ENCODE results near the gene ARL14.

ARL14 gene

GRCh38 chr3:160676547-160677303 lies at the start of gene ARL14:
Gene ARL14, plus strand, starts transcription at chr3:160677160. Its CDS starts 187 bp downstream, at chr3:160677347.
- DNase-seq = no peak
- intact Hi-C loops (cut with DNase I) = no loop called here

DNA sequence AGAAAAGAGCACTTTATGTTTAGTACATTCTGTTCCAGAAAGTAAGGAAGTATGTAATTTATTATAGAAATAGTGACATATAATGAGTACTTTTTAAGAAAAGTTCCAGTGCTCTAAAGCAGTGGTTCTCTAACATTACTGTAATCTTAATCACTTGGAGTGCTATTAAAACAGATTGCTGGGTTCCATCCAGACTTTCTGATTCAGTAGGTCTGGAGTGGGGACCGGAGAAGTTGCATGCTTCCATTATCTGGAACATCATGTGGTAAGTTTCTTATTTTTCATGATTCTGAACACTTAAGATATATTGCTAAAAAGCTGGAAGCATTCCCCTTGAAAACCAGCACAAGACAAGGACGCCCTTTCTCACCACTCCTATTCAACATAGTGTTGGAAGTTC lies 47.5 kb upstream of the ARL14 start:
- no peak for DNase-seq
- intact Hi-C loops (cut with DNase I) = no loop called here

- no peak for DNase-seq
- intact Hi-C loops (cut with DNase I) = no loop called here
These were observed 43.4 kb upstream of the ARL14 start for GRCh38 chr3:160633361-160634083.

GRCh38 chr3:160635213-160635612 lies 41.7 kb upstream of the ARL14 start:
- no peak for DNase-seq
- intact Hi-C loops (cut with DNase I) = no loop called here

DNA sequence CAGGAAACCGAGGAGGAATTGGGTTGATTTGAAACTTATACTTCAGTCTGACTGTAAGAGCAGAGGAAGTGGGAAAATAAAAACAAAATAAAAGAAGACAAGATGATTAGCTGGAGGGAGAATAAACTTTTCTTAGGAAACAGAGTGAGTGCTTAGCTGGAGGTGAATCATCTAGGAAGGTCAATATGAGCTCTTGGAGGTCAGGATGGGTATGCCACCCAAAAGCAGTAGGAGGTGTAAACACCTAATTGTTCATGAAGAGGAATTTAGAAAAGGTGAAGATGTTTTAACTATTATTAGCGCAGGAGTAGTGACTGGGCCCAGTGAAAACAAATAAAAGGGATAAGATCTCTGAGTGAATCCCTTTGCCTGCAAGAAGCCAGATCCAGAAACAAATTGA lies 39.9 kb upstream of the ARL14 start:
- DNase-seq = no peak
- intact Hi-C loops (cut with DNase I) = no loop called here

GRCh38 chr3:160638184-160638583 lies 38.8 kb upstream of the ARL14 start:
- no peak for DNase-seq
- intact Hi-C loops (cut with DNase I) = no loop called here

- intact Hi-C loops (cut with DNase I) = no loop called here
- DNase-seq = no peak
These were observed 35.2 kb upstream of the ARL14 start for GRCh38 chr3:160641665-160642309.

GRCh38 chr3:160643994-160644393 lies 33.0 kb upstream of the ARL14 start:
- intact Hi-C loops (cut with DNase I) = no loop called here

DNA sequence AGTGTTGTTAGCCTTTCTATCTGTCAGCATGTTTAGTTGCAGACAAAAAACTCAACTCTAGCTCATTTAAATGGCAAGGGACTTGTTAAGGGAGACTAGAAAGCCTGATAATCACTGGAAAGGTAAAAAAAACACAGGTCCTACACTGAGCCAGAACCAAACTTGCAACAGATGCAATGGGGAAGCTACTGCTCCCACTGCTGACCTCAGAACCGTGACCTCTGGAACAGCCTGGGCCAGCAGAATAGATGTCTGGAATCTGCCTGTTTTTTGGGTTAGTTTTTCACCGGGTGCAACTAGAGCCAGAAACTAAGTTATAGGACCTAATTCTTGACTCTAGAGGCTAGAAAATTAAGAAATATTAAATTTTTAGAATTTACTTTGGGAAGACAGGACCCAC lies 32.5 kb upstream of the ARL14 start:
- no peak for DNase-seq
- intact Hi-C loops (cut with DNase I) = no loop called here

More at GRCh38 chr3:160643994-160644393, 33.0 kb upstream of the ARL14 start:
- DNase-seq = no peak

- DNase-seq = no peak
- intact Hi-C loops (cut with DNase I) = no loop called here
These were observed 28.3 kb upstream of the ARL14 start for GRCh38 chr3:160648701-160649100.

DNA sequence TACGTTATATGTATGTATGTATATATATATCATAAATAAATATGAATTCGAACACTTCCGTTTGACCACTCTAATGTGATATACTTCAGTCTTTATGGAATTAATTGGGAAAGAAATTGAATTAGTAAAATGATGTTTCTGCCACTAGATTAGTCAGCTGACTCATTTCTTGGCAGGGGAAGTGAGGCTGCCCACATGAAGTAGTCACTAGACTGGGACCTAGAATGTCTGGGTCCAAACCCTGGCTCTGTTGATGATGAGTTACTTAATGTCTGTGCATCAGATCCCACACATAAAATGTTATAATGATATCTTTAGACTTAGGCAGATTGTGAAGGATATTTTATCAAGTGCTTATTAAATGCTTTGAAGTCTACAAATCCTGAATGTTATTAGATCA lies 27.4 kb upstream of the ARL14 start:
- intact Hi-C loops (cut with DNase I) = no loop called here

DNA sequence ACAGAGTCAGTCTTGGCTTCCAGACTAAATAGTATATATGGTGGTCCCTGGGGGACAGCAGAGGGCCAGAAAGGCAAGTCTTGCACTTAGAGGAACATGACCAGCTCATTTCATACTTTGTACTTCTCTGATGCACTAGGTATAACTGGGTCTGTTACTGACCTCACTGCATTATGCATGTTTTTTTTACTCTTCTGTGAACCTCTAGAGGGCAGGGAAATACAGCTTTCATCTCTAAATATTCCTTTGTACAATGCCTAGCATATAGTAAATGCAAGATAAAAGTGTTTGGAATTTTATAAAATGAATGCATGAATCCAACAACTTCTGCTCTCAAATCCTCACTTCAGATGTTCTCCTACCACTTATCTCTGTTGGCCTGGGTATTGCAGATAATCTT lies 23.4 kb upstream of the ARL14 start:
- intact Hi-C loops (cut with DNase I) = no loop called here
- no peak for DNase-seq

More for the DNA sequence above, 27.4 kb upstream of the ARL14 start:
- no peak for DNase-seq

DNA sequence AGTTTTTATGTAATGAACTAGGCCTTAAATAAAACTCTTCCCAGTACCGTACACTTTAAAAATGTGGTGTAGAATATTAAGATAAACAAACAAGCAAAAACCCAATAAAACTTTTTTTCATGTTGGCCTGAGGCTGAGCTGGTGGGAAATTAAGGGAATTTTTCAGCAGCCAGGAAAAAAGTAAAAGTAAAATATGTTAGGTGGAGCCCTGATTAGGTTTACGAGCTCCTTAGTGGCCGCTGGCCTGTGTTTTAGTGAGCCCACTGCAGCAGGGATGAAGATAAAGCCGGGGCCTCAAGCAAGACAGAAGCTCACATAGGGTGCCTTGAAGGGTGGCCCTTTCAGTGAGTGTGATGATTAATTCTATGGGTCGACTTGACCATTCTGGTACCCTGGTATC lies 16.1 kb upstream of the ARL14 start:
- no peak for DNase-seq
- intact Hi-C loops (cut with DNase I) = no loop called here

GRCh38 chr3:160661660-160662059 lies 15.3 kb upstream of the ARL14 start:
- intact Hi-C loops (cut with DNase I) = no loop called here
- no peak for DNase-seq

DNA sequence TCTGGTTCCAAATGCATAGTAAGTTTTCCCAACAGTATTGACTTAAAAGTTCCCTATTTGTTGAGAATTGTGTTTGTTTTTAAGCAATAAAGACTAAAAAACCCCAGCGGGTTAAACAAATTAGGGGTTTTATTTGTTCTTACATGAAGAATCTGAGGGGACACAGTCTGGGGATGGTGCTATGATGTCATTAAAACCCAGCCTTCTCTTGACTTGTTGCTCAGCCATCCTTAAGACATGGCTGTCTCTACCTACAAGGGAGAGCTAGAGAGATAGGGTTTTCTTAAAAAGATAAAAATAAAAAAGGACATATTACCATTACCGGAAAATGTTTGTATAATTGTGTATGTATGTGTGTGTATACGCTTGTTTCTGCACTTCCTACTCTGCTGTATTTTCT lies 11.7 kb upstream of the ARL14 start:
- intact Hi-C loops (cut with DNase I) = no loop called here
- no peak for DNase-seq

- DNase-seq = no peak
- intact Hi-C loops (cut with DNase I) = no loop called here
These were observed 11.0 kb upstream of the ARL14 start for GRCh38 chr3:160665784-160666526.

- intact Hi-C loops (cut with DNase I) = no loop called here
- DNase-seq = no peak
These were observed 9.5 kb upstream of the ARL14 start for GRCh38 chr3:160667452-160667851.

DNA sequence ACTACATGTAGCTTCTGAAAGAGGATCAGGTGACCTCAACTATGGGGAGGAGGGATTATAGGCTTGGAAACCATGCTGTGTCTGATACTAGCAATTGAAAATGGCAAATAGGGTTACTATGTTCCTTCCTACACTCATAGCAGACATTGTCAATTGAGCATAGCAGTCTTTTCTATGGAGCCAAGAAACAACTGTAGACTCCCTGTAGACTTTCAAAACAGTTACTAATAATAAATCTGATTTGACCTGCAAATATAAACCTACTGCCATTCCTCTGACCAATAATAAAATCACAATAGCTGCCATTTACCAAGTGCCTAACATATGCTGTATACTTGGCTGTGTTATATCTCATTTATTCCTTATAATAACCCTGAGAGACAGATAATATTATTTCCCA lies 8.5 kb upstream of the ARL14 start:
- no peak for DNase-seq
- intact Hi-C loops (cut with DNase I) = no loop called here

GRCh38 chr3:160671231-160671630 lies 5.7 kb upstream of the ARL14 start:
- intact Hi-C loops (cut with DNase I) = no loop called here
- DNase-seq = no peak

DNA sequence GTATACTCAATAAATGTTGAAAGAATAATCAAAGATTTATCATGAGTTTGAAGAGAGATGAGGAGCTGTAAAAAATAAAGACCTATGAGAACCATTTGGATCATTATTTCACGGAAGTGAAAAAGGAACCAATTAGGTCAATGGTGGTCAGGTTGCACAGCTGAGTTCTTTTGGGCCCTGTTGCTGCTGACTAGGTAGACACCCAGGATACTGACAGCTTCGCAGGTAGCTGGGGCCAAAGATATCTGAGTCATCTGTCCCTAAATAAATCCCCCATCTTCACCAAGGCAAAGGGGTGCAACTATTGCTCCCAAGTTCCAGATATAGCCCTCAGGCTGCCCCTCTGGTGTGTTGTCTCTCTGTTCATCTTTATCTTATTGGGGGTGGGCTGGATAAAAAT lies 5.0 kb upstream of the ARL14 start:
- intact Hi-C loops (cut with DNase I) = no loop called here
- DNase-seq = no peak

GRCh38 chr3:160673188-160673587 lies 3.8 kb upstream of the ARL14 start:
- intact Hi-C loops (cut with DNase I) = no loop called here
- DNase-seq = no peak
